Activated B cell treated with CpG ODN at 0.5 μM for 24 hours (primary cell): Measurements from ENCODE around the gene DENND2D. TPM values are rescaled to one million over a fixed set of nuclear protein-coding genes. Genes with fewer than 3 reads are reported as not detected.
A peak's percentile ranks its signal among the peaks of the same experiment; 100 is the strongest.

Experiments
- ATAC-seq: fragments of 200-7000 bp; cut with Tn5 transposase; one replicate; pipeline ENCODE4 v1.10.0; 2021; ENCODE audit warnings: low read depth, mild to moderate bottlenecking, moderate library complexity
- CTCF ChIA-PET: fragments of 350-600 bp; sonication (Branson Sonifier 250); formaldehyde crosslinking; loops from one replicate; lab custom pipeline; 2021; ENCODE audit warnings: antibody characterized with exemption; lab: Charles Lee
- POLR2A ChIA-PET: fragments of 350-600 bp; sonication (Branson Sonifier 250); formaldehyde crosslinking; loops from one replicate; lab custom pipeline; 2021; ENCODE audit warnings: antibody characterized with exemption; lab: Charles Lee
- DNase-seq: peaks from one replicate; pipeline ENCODE4 v3.0.0; 2022
- H3K27ac Mint-ChIP-seq: one replicate; pipeline ENCODE4 v1.8.0; 2020; ENCODE audit warnings: mixed read lengths
- H3K27me3 Mint-ChIP-seq: one replicate; pipeline ENCODE4 v1.8.0; 2021; ENCODE audit warnings: mixed read lengths
- H3K36me3 Mint-ChIP-seq: one replicate; pipeline ENCODE4 v1.8.0; 2021; ENCODE audit warnings: low read depth, mixed read lengths
- H3K4me1 Mint-ChIP-seq: one replicate; pipeline ENCODE4 v1.8.0; 2021; ENCODE audit warnings: mixed read lengths
- H3K4me3 Mint-ChIP-seq: one replicate; pipeline ENCODE4 v1.8.0; 2020; ENCODE audit warnings: mild to moderate bottlenecking, mixed read lengths
- H3K9me3 Mint-ChIP-seq: one replicate; pipeline ENCODE4 v1.8.0; 2020; ENCODE audit warnings: mixed read lengths
- intact Hi-C: fragments of 100-400 bp; cut with micrococcal nuclease; formaldehyde crosslinking; loops from one replicate; pipeline ENCODE4 v1.15.1; 2024
- total RNA-seq: library from RNA; stranded (reverse); gene quantifications from 2 replicates; pipeline ENCODE4 v1.2.3, GENCODE V29; 2022
- TF ChIP-seq, protein P1 (sequence below): fragments of 200-600 bp; IDR thresholded peaks from one replicate; pipeline ENCODE4 v1.8.0; 2022; ENCODE audit warnings: antibody characterized with exemption, mild to moderate bottlenecking

Gene DENND2D
- total RNA-seq, 1 donor from 2014 or later, result 58.6 TPM

DNA sequence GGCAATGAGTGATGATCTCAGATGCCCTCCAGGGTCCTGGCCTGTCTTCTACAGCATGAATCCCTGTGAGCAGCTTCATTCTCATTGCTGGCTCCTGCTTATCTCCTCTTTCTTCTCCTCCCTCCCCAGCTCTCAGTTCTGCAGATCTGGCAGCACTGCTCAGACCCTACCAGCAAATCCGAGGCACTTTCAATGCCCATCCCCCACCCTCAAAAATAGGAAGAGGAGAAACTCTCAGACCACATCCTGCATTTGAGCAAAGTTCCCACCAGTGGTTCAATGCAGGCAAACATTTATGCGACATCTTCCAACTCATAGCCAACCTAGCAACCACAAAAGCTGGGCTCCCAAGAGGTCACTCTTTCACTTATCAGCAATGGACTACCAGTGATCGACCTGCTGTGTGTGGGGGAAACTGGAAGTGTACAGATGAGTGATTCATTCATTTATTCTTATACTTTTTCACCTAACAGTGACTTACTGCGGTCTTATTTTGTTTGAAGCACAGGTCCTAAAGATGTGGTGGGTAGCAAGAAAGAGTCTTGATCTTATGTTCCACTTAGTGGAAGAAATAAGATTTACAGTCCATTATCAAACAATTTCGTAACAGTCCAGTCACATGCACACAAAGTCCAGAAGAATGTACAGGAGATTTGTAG, 21.3 kb upstream of the DENND2D start:
- no peak for DNase-seq
- H3K27ac Mint-ChIP-seq, result peak overlapping the region; percentile 95
- no peaks in the 10 kb centered on the region for H3K36me3 Mint-ChIP-seq
- ChIA-PET CTCF (interaction anchor here (1.1 to 4.9 kb wide), 10 partner anchors 17 to 191 kb away, joined by 3 to 69 read pairs (median 8); partner anchors contain the start of genes CEPT1 and DRAM2), POLR2A (interaction anchor here (0.7 to 8.8 kb wide), 11 partner anchors 12 to 227 kb away, joined by 3 to 258 read pairs (median 6); partner anchors contain the start of genes ATP5PB, CEPT1, DRAM2 and WDR77)
- H3K9me3 Mint-ChIP-seq, result no peaks in the 10 kb centered on the region
- peak; percentile 35 for ATAC-seq
- H3K4me1 Mint-ChIP-seq, result peaks cover 88% of the 10 kb centered on the region
- H3K4me3 Mint-ChIP-seq, result peak overlapping the region; percentile 50
- TF ChIP-seq, protein P1, sequence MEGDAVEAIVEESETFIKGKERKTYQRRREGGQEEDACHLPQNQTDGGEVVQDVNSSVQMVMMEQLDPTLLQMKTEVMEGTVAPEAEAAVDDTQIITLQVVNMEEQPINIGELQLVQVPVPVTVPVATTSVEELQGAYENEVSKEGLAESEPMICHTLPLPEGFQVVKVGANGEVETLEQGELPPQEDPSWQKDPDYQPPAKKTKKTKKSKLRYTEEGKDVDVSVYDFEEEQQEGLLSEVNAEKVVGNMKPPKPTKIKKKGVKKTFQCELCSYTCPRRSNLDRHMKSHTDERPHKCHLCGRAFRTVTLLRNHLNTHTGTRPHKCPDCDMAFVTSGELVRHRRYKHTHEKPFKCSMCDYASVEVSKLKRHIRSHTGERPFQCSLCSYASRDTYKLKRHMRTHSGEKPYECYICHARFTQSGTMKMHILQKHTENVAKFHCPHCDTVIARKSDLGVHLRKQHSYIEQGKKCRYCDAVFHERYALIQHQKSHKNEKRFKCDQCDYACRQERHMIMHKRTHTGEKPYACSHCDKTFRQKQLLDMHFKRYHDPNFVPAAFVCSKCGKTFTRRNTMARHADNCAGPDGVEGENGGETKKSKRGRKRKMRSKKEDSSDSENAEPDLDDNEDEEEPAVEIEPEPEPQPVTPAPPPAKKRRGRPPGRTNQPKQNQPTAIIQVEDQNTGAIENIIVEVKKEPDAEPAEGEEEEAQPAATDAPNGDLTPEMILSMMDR, result no peak
- H3K27me3 Mint-ChIP-seq, result no peaks in the 10 kb centered on the region
- intact Hi-C loops, result loop anchor here (1.0 to 5.0 kb wide), 11 partner anchors 8 to 547 kb away; partner anchors contain the start of genes ATP5PB and WDR77

DNA sequence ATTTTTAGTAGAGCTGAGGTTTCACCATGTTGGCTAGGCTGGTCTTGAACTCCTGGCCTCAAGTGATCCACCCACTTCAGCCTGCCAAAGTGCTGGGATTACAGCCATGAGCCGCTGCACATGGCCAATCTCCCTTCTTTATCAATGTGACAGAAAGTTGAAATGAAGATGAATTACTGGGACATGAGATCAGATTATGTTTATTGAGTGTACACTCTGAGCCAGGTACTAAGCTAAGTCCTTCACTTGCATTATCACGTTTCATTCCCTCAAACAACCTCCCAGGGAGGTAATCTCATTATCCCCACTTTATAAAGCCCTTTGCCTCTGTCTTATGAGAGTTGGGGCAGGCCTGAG, 20.8 kb upstream of the DENND2D start:
- intact Hi-C loops, result loop anchor here (1.0 to 5.0 kb wide), 5 partner anchors 8 to 439 kb away; no protein-coding TSS in a partner anchor
- no peak for DNase-seq
- ChIA-PET POLR2A (interaction anchor here (0.7 to 8.8 kb wide), 12 partner anchors 8 to 535 kb away, joined by 3 to 258 read pairs (median 6); partner anchors contain the start of genes ATP5PB, CEPT1, DRAM2 and WDR77), CTCF (interaction anchor here (0.8 to 4.9 kb wide), 10 partner anchors 14 to 191 kb away, joined by 3 to 69 read pairs (median 8); partner anchors contain the start of genes CEPT1 and DRAM2)
- Mint-ChIP-seq H3K27me3 (no peaks in the 10 kb centered on the region), H3K9me3 (no peaks in the 10 kb centered on the region), H3K27ac (peak overlapping the region; percentile 95), H3K36me3 (no peaks in the 10 kb centered on the region), H3K4me3 (peak overlapping the region; percentile 50), H3K4me1 (peaks cover 89% of the 10 kb centered on the region)
- TF ChIP-seq, protein P1, result no peak
- no peak for ATAC-seq

DNA sequence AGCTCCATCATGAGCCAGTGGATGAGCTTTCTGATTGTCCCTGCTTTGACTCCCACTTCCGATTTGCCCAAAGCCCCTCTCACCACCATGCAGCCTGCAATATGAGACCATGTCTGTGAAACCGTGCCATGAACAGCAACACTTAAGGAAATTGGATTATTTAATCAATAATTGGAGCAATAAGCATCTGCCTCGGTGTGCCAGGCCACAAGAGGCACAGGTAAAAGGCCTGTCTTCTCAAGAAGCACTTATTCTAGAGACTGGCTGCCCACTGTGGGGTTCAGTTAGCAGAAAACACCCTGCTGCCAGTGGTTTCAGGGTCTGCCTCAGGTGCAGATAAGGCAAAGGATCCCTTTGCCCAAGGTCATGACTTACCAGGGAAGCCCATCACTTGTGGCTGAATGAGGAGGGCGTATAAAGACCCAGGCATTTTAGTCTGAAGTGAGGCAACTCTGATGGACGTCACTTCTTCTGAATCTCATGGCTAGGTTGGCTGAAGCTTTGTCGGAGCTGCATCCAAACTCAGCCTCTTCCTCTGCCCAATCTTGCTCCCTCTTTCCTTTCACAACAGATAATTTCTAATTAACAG, 19.9 kb upstream of the DENND2D start:
- H3K27me3 Mint-ChIP-seq, result no peaks in the 10 kb centered on the region
- ChIA-PET CTCF (interaction anchor here (0.8 to 4.9 kb wide), 15 partner anchors 9 to 221 kb away, joined by 3 to 69 read pairs (median 5); partner anchors contain the start of genes CEPT1 and DRAM2), POLR2A (interaction anchor here (0.6 to 8.8 kb wide), 23 partner anchors 8 to 536 kb away, joined by 3 to 258 read pairs (median 5); partner anchors contain the start of genes ATP5PB, CD53, CEPT1 and CHI3L2)
- peak overlapping the region; percentile 95 for H3K27ac Mint-ChIP-seq
- H3K36me3 Mint-ChIP-seq, result no peaks in the 10 kb centered on the region
- H3K4me3 Mint-ChIP-seq, result peak overlapping the region; percentile 76
- DNase-seq, result no peak
- ATAC-seq, result no peak
- intact Hi-C loops, result loop anchor here (5.0 kb wide), 2 partner anchors 33 to 438 kb away; no protein-coding TSS in a partner anchor
- TF ChIP-seq, protein P1, result no peak
- H3K9me3 Mint-ChIP-seq, result no peaks in the 10 kb centered on the region
- H3K4me1 Mint-ChIP-seq, result peaks cover 89% of the 10 kb centered on the region

DNA sequence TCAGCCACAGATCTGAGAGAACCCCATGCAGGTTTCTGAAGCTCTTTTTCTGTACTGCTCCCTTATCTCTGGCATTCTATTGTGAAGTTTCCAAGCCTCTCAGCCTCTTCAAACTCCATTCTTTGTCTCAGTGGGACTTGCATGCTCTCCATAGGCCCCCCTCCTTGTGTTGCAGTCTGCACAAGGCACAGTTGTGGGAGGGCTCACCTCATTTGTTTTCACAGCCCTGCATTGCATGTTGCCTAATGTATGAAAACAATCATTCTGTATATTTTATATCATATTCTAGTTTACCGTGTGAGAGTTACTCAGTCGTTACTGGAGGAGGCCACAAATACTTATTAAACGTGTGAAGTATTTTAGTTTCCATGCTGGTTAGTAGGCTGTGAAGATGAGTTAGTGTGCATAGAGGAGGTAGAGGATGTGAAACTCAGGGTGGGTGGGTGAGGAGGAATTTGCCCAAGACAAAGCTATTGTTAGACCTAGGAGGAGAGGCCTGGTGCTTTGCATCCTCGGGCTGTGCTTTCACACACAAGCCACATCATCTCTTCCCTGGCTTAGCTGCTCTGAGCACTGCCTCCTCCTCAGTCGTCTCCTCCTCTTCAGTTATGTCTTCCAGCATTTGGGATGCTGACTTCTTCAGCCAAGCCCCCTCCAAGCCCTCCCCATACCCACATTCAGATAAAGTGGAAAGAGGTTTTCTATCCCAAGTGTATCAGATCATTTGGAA, 19.3 kb upstream of the DENND2D start:
- Mint-ChIP-seq H3K27me3 (no peaks in the 10 kb centered on the region), H3K9me3 (no peaks in the 10 kb centered on the region), H3K36me3 (no peaks in the 10 kb centered on the region), H3K27ac (peak overlapping the region; percentile 95), H3K4me1 (peaks cover 91% of the 10 kb centered on the region), H3K4me3 (peak overlapping the region; percentile 76)
- ATAC-seq (peak; percentile 51), DNase-seq (no peak)
- ChIA-PET POLR2A (interaction anchor here (0.6 to 8.8 kb wide), 19 partner anchors 8 to 346 kb away, joined by 3 to 258 read pairs (median 5); partner anchors contain the start of genes CD53, CEPT1, CHI3L2 and DENND2D), CTCF (interaction anchor here (0.8 to 4.9 kb wide), 12 partner anchors 9 to 222 kb away, joined by 3 to 69 read pairs (median 5); partner anchors contain the start of genes CEPT1 and DRAM2)
- intact Hi-C loops, result loop anchor here (2.0 to 5.0 kb wide), 7 partner anchors 32 to 547 kb away; partner anchors contain the start of genes CD53, KCNA3, LRIF1 and RAP1A
- TF ChIP-seq, protein P1, result no peak
